Transverse colon (tissue), 4 donors: Measurements from ENCODE around the gene FCHSD2. TPM values are rescaled to one million over a fixed set of nuclear protein-coding genes. Genes with fewer than 3 reads are reported as not detected.
"Not testable (repeated sequence)": the region's sequence is repeated elsewhere in the genome, so short reads cannot be mapped to it uniquely, and the experiment has no call there.

Source experiments
- DNase-seq: peaks from one replicate; pipeline ENCODE4 v3.0.0-alpha.2; 2019
- H3K27ac ChIP-seq, 4 donors: fragments of 200-600 bp; sonication (generic); 2 replicates each; pipeline ENCODE4 v1.5.1; 2016 to 2018; ENCODE audit warnings: inconsistent platforms in 4 of 4
- H3K27me3 ChIP-seq: fragments of 200-600 bp; sonication (generic); 2 replicates; pipeline ENCODE4 v1.5.1; 2017; ENCODE audit warnings: inconsistent platforms
- H3K36me3 ChIP-seq, 4 donors: fragments of 200-600 bp; sonication (generic); 2 replicates each; pipeline ENCODE4 v1.5.1; 2017 to 2019; ENCODE audit warnings: inconsistent platforms in 4 of 4
- H3K4me1 ChIP-seq, 4 donors: fragments of 200-600 bp; sonication (generic); 2 replicates each; pipeline ENCODE4 v1.5.1; 2017 to 2020; ENCODE audit warnings: inconsistent platforms in 4 of 4
- H3K4me3 ChIP-seq, 4 donors: fragments of 200-600 bp; sonication (generic); 1 replicate in 1 of 4; 2 replicates in 3 of 4; pipeline versions ENCODE4 v1.5.1 to v1.6.1; 2017 to 2019; ENCODE audit warnings: inconsistent platforms in 4 of 4
- H3K9me3 ChIP-seq, 2 donors: fragments of 200-600 bp; sonication (generic); 2 replicates each; pipeline ENCODE4 v1.5.1; 2017 to 2019; ENCODE audit warnings: inconsistent platforms in 2 of 2
- EP300 ChIP-seq: sonication (generic); formaldehyde crosslinking; IDR thresholded peaks from one replicate; pipeline ENCODE4 v1.6.1; 2017; ENCODE audit warnings: antibody characterized with exemption, low read depth
- POLR2A ChIP-seq: fragments of 450-650 bp; IDR thresholded peaks from one replicate; pipeline ENCODE4 v1.6.1; 2016; ENCODE audit warnings: antibody characterized with exemption, mild to moderate bottlenecking, moderate library complexity
- POLR2AphosphoS5 ChIP-seq, 3 donors: sonication (generic); formaldehyde crosslinking; IDR thresholded peaks; one replicate each; pipeline ENCODE4 v1.6.1; 2016; ENCODE audit warnings: antibody characterized with exemption in 3 of 3
- WGBS, 2 donors: methylation state at CpG; one replicate each; pipeline ENCODE4 v1.1.5; 2018; ENCODE audit warnings: low coverage in 1 of 2; 5-methylcytosine and 5-hydroxymethylcytosine counted together
- in situ Hi-C, 4 donors: fragments of 200-750 bp; cut with MboI; loops; one replicate each; pipeline versions ENCODE4 v1.15.0 to v1.15.1; 2017; ENCODE audit warnings: low sequenced_read_pairs in 3 of 4, low pct_ligation_motif_present in 1 of 4, low pct_unique_long_range_greater_than_20kb in 1 of 4
- intact Hi-C: fragments of 100-400 bp; cut with DNase I; formaldehyde crosslinking; loops from one replicate; pipeline ENCODE4 v1.15.1; 2023; ENCODE audit warnings: low total_unique reads
- total RNA-seq, 4 donors: library from RNA; depleted of rRNA; stranded (reverse); fragments of >200 nt; gene quantifications; one replicate each; pipeline ENCODE4 v1.1.0, GENCODE V29; 2016
- TF ChIP-seq, protein P1 (sequence below), 5 experiments: fragments of 200-600 bp in 3 of 5; fragments of 450-650 bp in 2 of 5; sonication (generic) in 3 of 5; IDR thresholded peaks; 1 replicate in 2 of 5; 2 replicates in 3 of 5; pipeline ENCODE4 v1.5.1; 2016 to 2017; ENCODE audit warnings: antibody characterized with exemption in 5 of 5, inconsistent platforms in 3 of 5, mild to moderate bottlenecking in 2 of 5, moderate library complexity in 1 of 5

FCHSD2 gene
- total RNA-seq, 4 donors from 2014 or later = 9.1 to 15.9 (median 15.0) TPM

DNA sequence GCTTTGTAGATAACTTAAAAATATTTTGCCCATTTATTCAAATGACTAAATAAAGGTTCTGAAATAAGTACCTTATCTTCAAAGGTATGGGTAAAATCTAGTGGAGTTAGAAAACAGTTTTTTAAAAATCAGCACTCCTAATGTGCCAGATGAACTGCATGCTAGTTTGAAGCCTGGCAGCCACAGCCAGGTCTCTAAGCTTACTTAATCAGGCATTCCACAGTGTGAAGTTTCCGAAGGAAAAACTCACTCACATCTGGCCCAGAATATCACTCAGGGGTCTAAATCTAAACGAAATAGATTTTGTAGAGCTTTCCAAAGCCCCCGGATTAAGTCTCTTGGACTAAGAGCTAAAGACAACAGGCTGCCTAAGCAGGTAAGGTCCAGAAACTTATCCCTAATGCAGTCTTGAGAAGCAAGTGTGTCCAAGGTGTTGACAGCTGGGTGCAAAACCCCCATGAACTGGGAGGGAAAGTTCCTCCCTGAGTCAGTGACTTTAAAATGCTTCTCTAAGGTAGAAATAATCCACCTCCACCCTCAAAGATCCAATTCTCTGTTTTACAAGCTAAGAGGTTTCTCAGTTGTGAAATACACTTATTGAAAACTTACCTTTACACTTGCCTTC lies 157.6 kb downstream of the FCHSD2 start:
- Histone ChIP-seq H3K36me3 (no peaks in the 10 kb centered on the region), H3K27ac (no peak overlapping the region), H3K4me3 (no peak overlapping the region), H3K9me3 (no peaks in the 10 kb centered on the region), H3K27me3 (no peaks in the 10 kb centered on the region), H3K4me1 (peaks cover 0 to 9% (median 0%) of the 10 kb centered on the region in 4 donors)
- no peak for DNase-seq
- intact Hi-C loops (no loop called here), in situ Hi-C loops (no loop called here)
- 77 to 83% methylated on average over 1 to 3 of the region's 3 CpGs for WGBS, 2 donors
- TF ChIP-seq, protein P1, sequence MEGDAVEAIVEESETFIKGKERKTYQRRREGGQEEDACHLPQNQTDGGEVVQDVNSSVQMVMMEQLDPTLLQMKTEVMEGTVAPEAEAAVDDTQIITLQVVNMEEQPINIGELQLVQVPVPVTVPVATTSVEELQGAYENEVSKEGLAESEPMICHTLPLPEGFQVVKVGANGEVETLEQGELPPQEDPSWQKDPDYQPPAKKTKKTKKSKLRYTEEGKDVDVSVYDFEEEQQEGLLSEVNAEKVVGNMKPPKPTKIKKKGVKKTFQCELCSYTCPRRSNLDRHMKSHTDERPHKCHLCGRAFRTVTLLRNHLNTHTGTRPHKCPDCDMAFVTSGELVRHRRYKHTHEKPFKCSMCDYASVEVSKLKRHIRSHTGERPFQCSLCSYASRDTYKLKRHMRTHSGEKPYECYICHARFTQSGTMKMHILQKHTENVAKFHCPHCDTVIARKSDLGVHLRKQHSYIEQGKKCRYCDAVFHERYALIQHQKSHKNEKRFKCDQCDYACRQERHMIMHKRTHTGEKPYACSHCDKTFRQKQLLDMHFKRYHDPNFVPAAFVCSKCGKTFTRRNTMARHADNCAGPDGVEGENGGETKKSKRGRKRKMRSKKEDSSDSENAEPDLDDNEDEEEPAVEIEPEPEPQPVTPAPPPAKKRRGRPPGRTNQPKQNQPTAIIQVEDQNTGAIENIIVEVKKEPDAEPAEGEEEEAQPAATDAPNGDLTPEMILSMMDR (IDR thresholded peaks at IDR 0.05) = no peak
- no peak for TF ChIP-seq POLR2A
- TF ChIP-seq POLR2AphosphoS5 (IDR thresholded peaks at IDR 0.05) = no peak
- no peak for TF ChIP-seq EP300

DNA sequence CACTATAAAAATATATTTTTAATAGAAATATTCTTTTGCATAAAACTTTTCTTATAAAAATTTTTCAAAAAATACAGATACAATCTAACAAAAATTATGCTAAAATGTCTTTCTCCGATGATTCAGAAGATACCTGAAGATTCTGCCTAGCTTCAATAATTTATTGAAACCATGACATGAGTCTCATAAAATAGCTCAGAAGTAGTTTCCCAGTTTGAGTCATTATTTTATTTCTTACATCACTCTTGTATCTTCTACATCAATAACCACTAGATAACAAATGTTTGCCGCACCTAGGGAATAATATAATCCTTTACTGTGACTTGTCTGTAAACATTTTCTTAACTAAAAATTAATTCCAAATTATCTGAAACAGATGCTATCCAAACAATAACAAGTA lies 158.6 kb downstream of the FCHSD2 start:
- Histone ChIP-seq H3K9me3 (no peaks in the 10 kb centered on the region), H3K27me3 (no peaks in the 10 kb centered on the region), H3K27ac (no peak overlapping the region), H3K36me3 (peaks cover 0 to 4% (median 0%) of the 10 kb centered on the region in 4 donors), H3K4me1 (peaks cover 0 to 9% (median 0%) of the 10 kb centered on the region in 4 donors), H3K4me3 (no peak overlapping the region)
- 87 to 90% methylated on average over 2 of the region's 2 CpGs for WGBS, 2 donors
- in situ Hi-C loops = no loop called here
- no peak for DNase-seq
- intact Hi-C loops = no loop called here
- TF ChIP-seq POLR2AphosphoS5 (IDR thresholded peaks at IDR 0.05) (no peak), POLR2A (no peak), EP300 (no peak)
- TF ChIP-seq, protein P1 (IDR thresholded peaks at IDR 0.05) = no peak

DNA sequence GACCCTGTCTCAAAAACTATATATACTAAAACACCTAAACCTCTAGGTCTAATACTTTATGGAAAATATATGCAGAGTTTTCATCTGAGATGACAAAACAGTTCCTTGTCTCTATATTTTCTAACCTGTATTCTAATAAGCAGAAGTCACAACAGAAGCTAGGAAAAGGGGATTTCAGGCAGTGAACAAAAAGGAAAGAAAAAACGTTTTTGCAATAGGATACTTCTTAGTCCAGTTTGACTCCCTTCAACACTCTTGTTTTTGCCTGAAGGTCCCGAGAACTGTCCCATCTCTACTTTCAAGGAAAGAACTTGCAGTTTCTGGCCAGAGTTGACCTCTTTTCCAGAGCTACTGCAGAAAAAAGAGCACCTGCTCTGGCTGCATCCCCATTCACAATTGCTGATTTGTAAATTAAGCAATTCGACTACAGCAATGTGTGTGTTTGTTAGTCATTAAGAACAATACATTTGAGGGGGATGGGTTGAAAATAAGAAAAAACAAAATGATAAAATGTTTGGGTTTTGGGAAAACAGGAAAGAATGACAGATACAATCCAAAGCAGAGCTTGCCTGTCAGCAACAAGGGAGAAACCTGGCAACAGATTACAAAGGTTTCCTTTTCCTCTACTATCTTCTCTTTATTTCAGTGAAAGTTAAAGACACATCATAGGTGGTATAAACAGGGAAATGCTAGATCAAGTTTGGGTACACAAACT lies 160.0 kb downstream of the FCHSD2 start:
- DNase-seq = no peak
- peaks cover 0 to 9% (median 0%) of the 10 kb centered on the region in 4 donors for H3K4me1 ChIP-seq
- peaks cover 0 to 4% (median 0%) of the 10 kb centered on the region in 4 donors for H3K36me3 ChIP-seq

DNA sequence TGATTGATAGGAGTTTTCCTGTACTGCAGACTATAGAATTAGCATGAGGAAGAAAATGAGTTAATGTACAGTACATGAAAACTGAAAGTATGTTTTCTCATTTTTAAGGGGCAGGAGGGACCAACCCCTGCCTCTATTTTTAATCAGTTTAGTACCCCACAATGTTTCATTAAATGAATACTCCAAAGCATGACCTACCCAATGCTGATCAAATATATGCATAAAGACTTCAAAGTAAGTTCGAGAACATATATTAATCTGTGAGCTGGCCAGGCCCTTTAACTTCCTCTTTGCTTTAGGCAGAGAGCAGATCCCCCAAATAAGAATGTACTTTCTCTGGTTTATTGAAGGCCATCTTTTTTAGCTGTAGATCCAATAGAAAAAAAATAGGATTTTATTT lies 161.0 kb downstream of the FCHSD2 start:
- peaks cover 0 to 9% (median 0%) of the 10 kb centered on the region in 4 donors for H3K4me1 ChIP-seq
- WGBS, 2 donors = 63 to 74% methylated on average over 1 of the region's 1 CpG
- no peaks in the 10 kb centered on the region for H3K27me3 ChIP-seq
- intact Hi-C loops (no loop called here), in situ Hi-C loops (no loop called here)
- H3K9me3 ChIP-seq = no peaks in the 10 kb centered on the region
- TF ChIP-seq EP300 (no peak), POLR2AphosphoS5 (IDR thresholded peaks at IDR 0.05) (no peak), POLR2A (no peak)
- TF ChIP-seq, protein P1 (IDR thresholded peaks at IDR 0.05) = no peak
- no peak overlapping the region for H3K4me3 ChIP-seq
- no peak overlapping the region for H3K27ac ChIP-seq
- no peak for DNase-seq
- H3K36me3 ChIP-seq = peaks cover 0 to 4% (median 0%) of the 10 kb centered on the region in 4 donors

More for the DNA sequence above, 160.0 kb downstream of the FCHSD2 start:
- no peaks in the 10 kb centered on the region for H3K9me3 ChIP-seq
- no peak overlapping the region for H3K27ac ChIP-seq
- in situ Hi-C loops (no loop called here), intact Hi-C loops (no loop called here)
- 53 to 57% methylated on average over 3 of the region's 3 CpGs for WGBS, 2 donors
- H3K4me3 ChIP-seq = no peak overlapping the region
- no peaks in the 10 kb centered on the region for H3K27me3 ChIP-seq
- no peak for TF ChIP-seq EP300
- no peak for TF ChIP-seq POLR2A
- TF ChIP-seq, protein P1 (IDR thresholded peaks at IDR 0.05) = no peak
- TF ChIP-seq POLR2AphosphoS5 (IDR thresholded peaks at IDR 0.05) = no peak

DNA sequence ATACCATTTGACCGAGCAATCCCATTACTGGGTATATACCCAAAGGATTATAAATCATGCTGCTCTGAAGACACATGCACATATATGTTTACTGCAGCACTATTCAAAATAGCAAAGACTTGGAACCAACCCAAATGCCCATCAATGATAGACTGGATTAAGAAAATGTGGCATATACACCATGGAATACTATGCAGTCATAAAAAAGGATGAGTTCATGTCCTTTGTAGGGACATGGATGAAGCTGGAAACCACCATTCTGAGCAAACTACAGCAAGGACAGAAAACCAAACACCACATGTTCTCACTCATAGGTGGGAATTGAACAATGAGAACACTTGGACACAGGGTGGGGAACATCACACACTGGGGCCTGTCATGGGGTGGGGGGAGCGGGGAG lies 164.3 kb downstream of the FCHSD2 start:
- H3K27me3 ChIP-seq, DNase-seq, H3K9me3 ChIP-seq, in situ Hi-C loops, H3K36me3 ChIP-seq, H3K4me3 ChIP-seq, H3K27ac ChIP-seq: not testable (repeated sequence)
- intact Hi-C loops = loop anchor here (5.0 kb wide), 1 partner anchor 250 kb away; no protein-coding TSS in a partner anchor
- WGBS, 2 donors = 93 to 100% methylated on average over 1 to 2 of the region's 2 CpGs
- peaks cover 0 to 13% (median 2%) of the 10 kb centered on the region in 4 donors for H3K4me1 ChIP-seq

DNA sequence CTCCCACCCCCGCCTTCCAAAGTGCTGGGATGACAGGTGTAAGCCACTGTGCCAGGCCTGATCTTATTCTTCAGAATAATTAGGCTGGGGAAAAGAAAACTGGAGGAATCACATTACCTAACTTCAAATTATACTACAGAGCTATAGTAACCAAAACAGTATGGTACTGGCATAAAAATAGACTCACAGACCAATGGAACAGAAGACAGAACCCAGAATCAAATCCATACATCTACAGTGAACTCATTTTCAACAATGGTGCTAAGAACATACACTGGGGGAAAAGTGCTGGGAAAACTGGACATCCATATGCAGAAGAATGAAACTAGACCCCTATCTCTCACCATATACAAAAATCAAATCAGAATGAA lies 165.6 kb downstream of the FCHSD2 start:
- WGBS, 2 donors = 88 to 100% methylated on average over 1 of the region's 1 CpG

More for the DNA sequence above, 165.6 kb downstream of the FCHSD2 start:
- DNase-seq, H3K36me3 ChIP-seq, H3K9me3 ChIP-seq, H3K4me3 ChIP-seq, in situ Hi-C loops, H3K27me3 ChIP-seq: not testable (repeated sequence)
- H3K4me1 ChIP-seq = peaks cover 0 to 19% (median 6%) of the 10 kb centered on the region in 4 donors
- intact Hi-C loops = loop anchor here (5.0 kb wide), 1 partner anchor 251 kb away; no protein-coding TSS in a partner anchor
- H3K27ac ChIP-seq = peak overlapping the region; percentile 3 to 60 (median 36)
